MM.1S (cell line): ENCODE results near the gene ZBTB7B.
"Not testable (repeated sequence)": the region's sequence is repeated elsewhere in the genome, so short reads cannot be mapped to it uniquely, and the experiment has no call there.

Source experiments
- DNase-seq: peaks from one replicate; pipeline ENCODE4 v3.0.0-alpha.2; 2015
- H2AFZ ChIP-seq: fragments of 300-600 bp; sonication (generic); 2 replicates; pipeline ENCODE4 v1.6.0; 2016; ENCODE audit warnings: antibody characterized with exemption, low read length
- H3F3A ChIP-seq: fragments of 300-600 bp; sonication (generic); 2 replicates; pipeline ENCODE4 v1.6.1; 2016; ENCODE audit warnings: mild to moderate bottlenecking, antibody characterized with exemption, low read length, moderate library complexity, mixed read lengths; ENCODE audit not compliant: insufficient read depth
- H3K27ac ChIP-seq: fragments of 300-600 bp; sonication (generic); 2 replicates; pipeline ENCODE4 v1.5.1; 2016; ENCODE audit warnings: mild to moderate bottlenecking, low read length
- H3K27me3 ChIP-seq: fragments of 300-600 bp; sonication (generic); replicated peaks from 2 replicates; pipeline ENCODE4 v1.6.0; 2016; ENCODE audit warnings: low read length; ENCODE audit not compliant: insufficient read depth
- H3K36me3 ChIP-seq: fragments of 300-600 bp; sonication (generic); replicated peaks from 2 replicates; pipeline ENCODE4 v1.6.1; 2016; ENCODE audit warnings: mild to moderate bottlenecking, low read length, mixed read lengths; ENCODE audit not compliant: insufficient read depth
- H3K4me1 ChIP-seq: fragments of 300-600 bp; sonication (generic); 2 replicates; pipeline ENCODE4 v1.6.1; 2016; ENCODE audit warnings: low read length, mixed read lengths
- H3K4me2 ChIP-seq: fragments of 300-600 bp; sonication (generic); 2 replicates; pipeline ENCODE4 v1.6.0; 2016; ENCODE audit warnings: low read depth, low read length
- H3K4me3 ChIP-seq: fragments of 300-600 bp; sonication (generic); 2 replicates; pipeline ENCODE4 v1.5.1; 2016; ENCODE audit warnings: low read length, mixed read lengths
- H3K79me2 ChIP-seq: fragments of 300-600 bp; sonication (generic); 2 replicates; pipeline ENCODE4 v1.6.1; 2016; ENCODE audit warnings: mixed run types, low read length, mixed read lengths
- H3K9ac ChIP-seq: fragments of 300-600 bp; sonication (generic); 2 replicates; pipeline ENCODE4 v1.6.1; 2016; ENCODE audit warnings: low read length, mixed read lengths
- H3K9me2 ChIP-seq: fragments of 300-600 bp; sonication (generic); replicated peaks from 2 replicates; pipeline ENCODE4 v1.6.1; 2016; ENCODE audit warnings: mild to moderate bottlenecking, low read length, mixed read lengths; ENCODE audit not compliant: insufficient read depth
- H3K9me3 ChIP-seq: fragments of 300-600 bp; sonication (generic); replicated peaks from 2 replicates; pipeline ENCODE4 v1.6.1; 2016; ENCODE audit warnings: mild to moderate bottlenecking, low read length, mixed read lengths; ENCODE audit not compliant: insufficient read depth
- H4K20me1 ChIP-seq: fragments of 300-600 bp; sonication (generic); 2 replicates; pipeline ENCODE4 v1.6.1; 2016; ENCODE audit warnings: mild to moderate bottlenecking, low read length, moderate library complexity, mixed read lengths; ENCODE audit not compliant: insufficient read depth
- EZH2 ChIP-seq: fragments of 300-600 bp; sonication (generic); optimal IDR thresholded peaks from 2 replicates; pipeline ENCODE3; 2017; ENCODE audit warnings: low read depth, mild to moderate bottlenecking, antibody characterized with exemption, low read length, mixed read lengths
- EZH2phosphoT487 ChIP-seq: fragments of 300-600 bp; sonication (generic); IDR thresholded peaks from 2 replicates; pipeline ENCODE4 v1.6.1; 2018; ENCODE audit warnings: antibody characterized with exemption, low read length
- TF ChIP-seq, protein P1 (sequence below): fragments of 300-600 bp; sonication (generic); IDR thresholded peaks from 2 replicates; pipeline ENCODE4 v1.5.1; 2016; ENCODE audit warnings: antibody characterized with exemption, low read length, mixed read lengths

The ZBTB7B gene

DNA sequence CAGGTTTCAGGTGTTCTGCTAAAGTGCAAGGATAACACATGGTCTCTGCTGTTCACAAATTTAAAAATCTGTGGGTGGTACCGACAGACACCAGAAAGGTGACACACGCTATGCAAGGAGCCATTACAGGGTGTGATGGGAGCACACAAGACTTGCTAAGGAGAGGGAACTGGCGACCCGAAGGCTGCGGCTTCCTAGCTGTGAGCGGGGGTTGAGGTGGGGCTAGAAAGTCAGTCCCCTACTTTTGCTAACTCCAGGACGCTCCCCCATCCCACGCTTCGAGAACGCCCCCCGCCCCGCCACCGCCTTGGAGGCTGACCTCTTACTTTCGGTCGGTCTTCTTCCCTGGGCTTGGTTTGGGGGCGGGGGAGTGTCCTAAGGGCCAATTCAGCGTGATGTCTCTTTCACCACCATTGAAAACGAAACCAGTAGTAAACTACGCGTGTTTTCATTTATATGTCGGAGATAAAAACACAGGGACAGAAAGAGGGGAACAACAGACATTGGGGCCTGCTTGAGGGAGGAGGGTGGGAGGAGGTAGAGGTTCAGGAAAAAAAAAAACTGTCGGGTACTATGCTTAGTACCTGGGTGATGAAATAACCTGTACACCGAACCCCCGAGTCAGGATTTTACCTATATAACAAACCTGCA, 27.1 kb upstream of the ZBTB7B start:
- H3K79me2 ChIP-seq: peaks cover 84% of the 10 kb centered on the region

DNA sequence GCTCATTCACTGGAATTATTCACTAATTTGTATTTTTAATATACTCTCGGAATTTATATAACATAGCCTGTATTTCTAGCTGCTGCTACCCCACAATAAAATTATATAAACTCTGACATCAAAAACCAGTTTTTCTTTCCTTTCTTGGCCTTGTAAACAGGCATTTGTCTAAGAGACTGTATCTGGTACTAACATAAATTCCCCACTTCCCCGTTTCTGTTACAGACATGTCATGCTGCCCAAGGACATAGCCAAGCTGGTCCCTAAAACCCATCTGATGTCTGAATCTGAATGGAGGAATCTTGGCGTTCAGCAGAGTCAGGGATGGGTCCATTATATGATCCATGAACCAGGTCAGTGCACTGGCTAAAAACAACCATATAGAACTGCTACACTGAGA, 24.8 kb upstream of the ZBTB7B start:
- not testable (repeated sequence) for H2AFZ ChIP-seq, H3K27me3 ChIP-seq, DNase-seq, H3K9me2 ChIP-seq, H3K9ac ChIP-seq, H3K9me3 ChIP-seq, H4K20me1 ChIP-seq, H3K36me3 ChIP-seq, H3K27ac ChIP-seq, H3K4me3 ChIP-seq, H3K4me2 ChIP-seq
- peaks cover 83% of the 10 kb centered on the region for H3K79me2 ChIP-seq
- peaks cover 16% of the 10 kb centered on the region for H3K4me1 ChIP-seq
- H3F3A ChIP-seq: peaks cover 51% of the 10 kb centered on the region

More for the DNA sequence above, 27.1 kb upstream of the ZBTB7B start:
- TF ChIP-seq, protein P1, sequence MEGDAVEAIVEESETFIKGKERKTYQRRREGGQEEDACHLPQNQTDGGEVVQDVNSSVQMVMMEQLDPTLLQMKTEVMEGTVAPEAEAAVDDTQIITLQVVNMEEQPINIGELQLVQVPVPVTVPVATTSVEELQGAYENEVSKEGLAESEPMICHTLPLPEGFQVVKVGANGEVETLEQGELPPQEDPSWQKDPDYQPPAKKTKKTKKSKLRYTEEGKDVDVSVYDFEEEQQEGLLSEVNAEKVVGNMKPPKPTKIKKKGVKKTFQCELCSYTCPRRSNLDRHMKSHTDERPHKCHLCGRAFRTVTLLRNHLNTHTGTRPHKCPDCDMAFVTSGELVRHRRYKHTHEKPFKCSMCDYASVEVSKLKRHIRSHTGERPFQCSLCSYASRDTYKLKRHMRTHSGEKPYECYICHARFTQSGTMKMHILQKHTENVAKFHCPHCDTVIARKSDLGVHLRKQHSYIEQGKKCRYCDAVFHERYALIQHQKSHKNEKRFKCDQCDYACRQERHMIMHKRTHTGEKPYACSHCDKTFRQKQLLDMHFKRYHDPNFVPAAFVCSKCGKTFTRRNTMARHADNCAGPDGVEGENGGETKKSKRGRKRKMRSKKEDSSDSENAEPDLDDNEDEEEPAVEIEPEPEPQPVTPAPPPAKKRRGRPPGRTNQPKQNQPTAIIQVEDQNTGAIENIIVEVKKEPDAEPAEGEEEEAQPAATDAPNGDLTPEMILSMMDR: no peak
- no peak for TF ChIP-seq EZH2
- TF ChIP-seq EZH2phosphoT487: no peak
- peak overlapping the region; percentile 86 for H3K9ac ChIP-seq
- H3K27me3 ChIP-seq: no peaks in the 10 kb centered on the region
- H2AFZ ChIP-seq: 0 out of 2 replicates have a peak overlapping the region, but pooled peaks have one; percentile 0
- H3K27ac ChIP-seq: peak overlapping the region; percentile 90
- peaks cover 44% of the 10 kb centered on the region for H3F3A ChIP-seq
- no peaks in the 10 kb centered on the region for H4K20me1 ChIP-seq
- H3K4me3 ChIP-seq: peak overlapping the region; percentile 69
- peaks cover 9% of the 10 kb centered on the region for H3K36me3 ChIP-seq
- no peaks in the 10 kb centered on the region for H3K9me3 ChIP-seq
- H3K4me1 ChIP-seq: peaks cover 28% of the 10 kb centered on the region
- no peaks in the 10 kb centered on the region for H3K9me2 ChIP-seq
- H3K4me2 ChIP-seq: peak overlapping the region; percentile 73
- peak; percentile 92 for DNase-seq

DNA sequence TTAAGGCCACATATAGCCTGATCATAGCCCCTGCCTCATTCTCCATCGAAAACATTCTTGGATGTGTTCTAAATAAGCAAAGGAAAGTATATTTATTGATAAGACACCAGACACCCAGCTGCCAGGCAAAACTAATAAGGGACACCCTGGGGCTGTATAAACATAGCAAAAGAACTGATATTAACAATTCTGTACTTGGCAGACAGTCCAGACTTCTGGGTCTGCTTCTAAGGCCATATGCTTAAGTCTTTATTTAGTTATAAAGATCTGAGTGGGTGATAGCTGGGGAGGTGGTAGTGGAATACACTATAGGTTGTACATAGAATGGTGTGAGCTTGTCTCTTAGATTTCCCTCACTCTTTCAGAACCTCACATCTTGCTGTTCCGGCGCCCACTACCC, 24.2 kb upstream of the ZBTB7B start:
- Histone ChIP-seq H3K36me3 (peaks cover 9% of the 10 kb centered on the region), H3K4me2 (no peak overlapping the region), H3K9ac (no peak overlapping the region), H3K27me3 (no peaks in the 10 kb centered on the region), H3K4me1 (peaks cover 13% of the 10 kb centered on the region), H2AFZ (no peak overlapping the region), H4K20me1 (no peaks in the 10 kb centered on the region), H3F3A (peaks cover 54% of the 10 kb centered on the region), H3K4me3 (no peak overlapping the region), H3K9me3 (no peaks in the 10 kb centered on the region), H3K79me2 (peaks cover 79% of the 10 kb centered on the region), H3K9me2 (no peaks in the 10 kb centered on the region), H3K27ac (no peak overlapping the region)
- TF ChIP-seq EZH2 (no peak), EZH2phosphoT487 (no peak)
- TF ChIP-seq, protein P1: no peak
- no peak for DNase-seq

DNA sequence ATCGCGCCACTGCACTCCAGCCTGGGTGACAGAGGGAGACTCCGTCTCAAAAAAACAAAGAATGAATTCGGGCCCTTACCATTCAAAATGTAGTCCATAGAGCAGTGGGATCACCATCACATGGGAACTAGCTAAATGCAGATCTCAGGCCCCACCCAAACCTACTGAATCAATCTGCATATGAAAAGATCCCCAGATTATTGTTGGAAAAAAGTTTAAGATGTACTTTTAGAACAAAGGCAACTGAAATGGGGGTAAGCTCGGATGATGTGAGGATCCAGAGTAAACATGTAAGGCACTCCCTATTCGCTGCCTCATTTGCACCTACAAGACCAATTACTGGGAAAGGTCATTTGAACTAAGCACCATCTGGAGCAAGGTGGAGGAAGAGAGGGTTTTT, 20.3 kb upstream of the ZBTB7B start:
- Histone ChIP-seq H3K27me3 (no peaks in the 10 kb centered on the region), H3F3A (peaks cover 39% of the 10 kb centered on the region), H3K27ac (peak overlapping the region; percentile 53), H3K9me3 (no peaks in the 10 kb centered on the region), H4K20me1 (no peaks in the 10 kb centered on the region), H3K9ac (peak overlapping the region; percentile 62), H3K36me3 (peaks cover 9% of the 10 kb centered on the region), H3K79me2 (peaks cover 87% of the 10 kb centered on the region), H3K4me3 (peak overlapping the region; percentile 68), H3K4me2 (peak overlapping the region; percentile 81), H2AFZ (peak overlapping the region; percentile 57), H3K4me1 (peaks cover 5% of the 10 kb centered on the region; the same call in 1 of the 2 replicates), H3K9me2 (no peaks in the 10 kb centered on the region)
- DNase-seq: peak; percentile 13
- TF ChIP-seq, protein P1: no peak
- TF ChIP-seq EZH2phosphoT487: no peak
- no peak for TF ChIP-seq EZH2
